Activated B cell treated with CpG ODN at 0.5 μM for 24 hours (primary cell): ENCODE data around the gene DCC. TPM values are rescaled to one million over a fixed set of nuclear protein-coding genes. Genes with fewer than 3 reads are reported as not detected.

Experiments
- ATAC-seq: fragments of 200-7000 bp; cut with Tn5 transposase; one replicate; pipeline ENCODE4 v1.10.0; 2021; ENCODE audit warnings: low read depth, mild to moderate bottlenecking, moderate library complexity
- CTCF ChIA-PET: fragments of 350-600 bp; sonication (Branson Sonifier 250); formaldehyde crosslinking; loops from one replicate; lab custom pipeline; 2021; ENCODE audit warnings: antibody characterized with exemption; lab: Charles Lee
- POLR2A ChIA-PET: fragments of 350-600 bp; sonication (Branson Sonifier 250); formaldehyde crosslinking; loops from one replicate; lab custom pipeline; 2021; ENCODE audit warnings: antibody characterized with exemption; lab: Charles Lee
- DNase-seq: peaks from one replicate; pipeline ENCODE4 v3.0.0; 2022
- H3K27ac Mint-ChIP-seq: one replicate; pipeline ENCODE4 v1.8.0; 2020; ENCODE audit warnings: mixed read lengths
- H3K27me3 Mint-ChIP-seq: one replicate; pipeline ENCODE4 v1.8.0; 2021; ENCODE audit warnings: mixed read lengths
- H3K36me3 Mint-ChIP-seq: one replicate; pipeline ENCODE4 v1.8.0; 2021; ENCODE audit warnings: low read depth, mixed read lengths
- H3K4me1 Mint-ChIP-seq: one replicate; pipeline ENCODE4 v1.8.0; 2021; ENCODE audit warnings: mixed read lengths
- H3K4me3 Mint-ChIP-seq: one replicate; pipeline ENCODE4 v1.8.0; 2020; ENCODE audit warnings: mild to moderate bottlenecking, mixed read lengths
- H3K9me3 Mint-ChIP-seq: one replicate; pipeline ENCODE4 v1.8.0; 2020; ENCODE audit warnings: mixed read lengths
- intact Hi-C: fragments of 100-400 bp; cut with micrococcal nuclease; formaldehyde crosslinking; loops from one replicate; pipeline ENCODE4 v1.15.1; 2024
- total RNA-seq: library from RNA; stranded (reverse); gene quantifications from 2 replicates; pipeline ENCODE4 v1.2.3, GENCODE V29; 2022
- TF ChIP-seq, protein P1 (sequence below): fragments of 200-600 bp; IDR thresholded peaks from one replicate; pipeline ENCODE4 v1.8.0; 2022; ENCODE audit warnings: antibody characterized with exemption, mild to moderate bottlenecking

Gene DCC
- total RNA-seq, 1 donor from 2014 or later: not detected

DNA sequence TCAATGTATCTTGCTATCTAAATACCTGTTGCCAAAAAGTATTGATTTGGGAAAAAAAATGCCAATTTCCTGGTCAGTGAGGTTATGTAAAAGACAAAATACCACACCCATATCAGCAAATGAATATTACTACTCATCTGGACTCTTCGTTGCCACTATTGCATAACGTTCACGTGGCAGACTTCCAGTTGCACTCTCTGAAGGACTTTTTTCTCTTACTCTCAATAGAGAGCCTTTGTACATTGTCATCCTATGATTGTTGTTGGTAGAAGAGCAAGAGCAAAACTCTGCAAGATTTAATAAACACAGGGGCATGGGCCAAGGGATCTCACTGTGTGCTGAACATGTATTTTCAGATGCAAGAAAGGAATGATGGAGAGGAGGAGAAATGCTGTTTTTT is 1194.7 kb downstream of the DCC start:
- POLR2A ChIA-PET: no interaction called here

DNA sequence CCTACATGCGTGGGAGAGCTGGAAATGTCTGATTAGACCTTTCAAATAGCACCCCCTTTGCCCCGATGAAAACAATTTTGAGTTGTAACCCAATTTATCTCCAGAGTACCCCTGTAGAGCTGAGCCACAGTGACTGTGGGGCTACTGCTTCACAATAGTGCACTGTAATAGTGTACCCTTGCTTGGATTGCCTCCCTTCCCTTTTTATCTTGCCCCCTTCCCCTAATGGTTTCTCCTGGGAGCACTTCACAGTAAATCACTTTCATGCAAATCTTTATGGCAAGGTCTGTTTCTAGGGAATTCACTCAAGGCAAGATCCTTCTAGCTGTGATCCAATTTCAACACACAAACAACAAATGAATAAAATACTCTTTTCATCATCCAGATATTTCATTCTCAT is 1196.9 kb downstream of the DCC start:
- no peak overlapping the region for H3K4me3 Mint-ChIP-seq
- DNase-seq (no peak), ATAC-seq (no peak)
- ChIA-PET CTCF (no interaction called here), POLR2A (no interaction called here)
- no peaks in the 10 kb centered on the region for H3K27me3 Mint-ChIP-seq
- no peak overlapping the region for H3K27ac Mint-ChIP-seq
- intact Hi-C loops: no loop called here
- TF ChIP-seq, protein P1, sequence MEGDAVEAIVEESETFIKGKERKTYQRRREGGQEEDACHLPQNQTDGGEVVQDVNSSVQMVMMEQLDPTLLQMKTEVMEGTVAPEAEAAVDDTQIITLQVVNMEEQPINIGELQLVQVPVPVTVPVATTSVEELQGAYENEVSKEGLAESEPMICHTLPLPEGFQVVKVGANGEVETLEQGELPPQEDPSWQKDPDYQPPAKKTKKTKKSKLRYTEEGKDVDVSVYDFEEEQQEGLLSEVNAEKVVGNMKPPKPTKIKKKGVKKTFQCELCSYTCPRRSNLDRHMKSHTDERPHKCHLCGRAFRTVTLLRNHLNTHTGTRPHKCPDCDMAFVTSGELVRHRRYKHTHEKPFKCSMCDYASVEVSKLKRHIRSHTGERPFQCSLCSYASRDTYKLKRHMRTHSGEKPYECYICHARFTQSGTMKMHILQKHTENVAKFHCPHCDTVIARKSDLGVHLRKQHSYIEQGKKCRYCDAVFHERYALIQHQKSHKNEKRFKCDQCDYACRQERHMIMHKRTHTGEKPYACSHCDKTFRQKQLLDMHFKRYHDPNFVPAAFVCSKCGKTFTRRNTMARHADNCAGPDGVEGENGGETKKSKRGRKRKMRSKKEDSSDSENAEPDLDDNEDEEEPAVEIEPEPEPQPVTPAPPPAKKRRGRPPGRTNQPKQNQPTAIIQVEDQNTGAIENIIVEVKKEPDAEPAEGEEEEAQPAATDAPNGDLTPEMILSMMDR: no peak
- no peaks in the 10 kb centered on the region for H3K4me1 Mint-ChIP-seq
- no peaks in the 10 kb centered on the region for H3K36me3 Mint-ChIP-seq
- no peaks in the 10 kb centered on the region for H3K9me3 Mint-ChIP-seq

More for the DNA sequence above, 1194.7 kb downstream of the DCC start:
- H3K4me3 Mint-ChIP-seq: no peak overlapping the region
- TF ChIP-seq, protein P1: no peak
- ATAC-seq (no peak), DNase-seq (no peak)
- H3K27ac Mint-ChIP-seq: no peak overlapping the region
- no peaks in the 10 kb centered on the region for H3K27me3 Mint-ChIP-seq
- intact Hi-C loops: no loop called here
- CTCF ChIA-PET: no interaction called here
- no peaks in the 10 kb centered on the region for H3K4me1 Mint-ChIP-seq
- H3K9me3 Mint-ChIP-seq: no peaks in the 10 kb centered on the region
- H3K36me3 Mint-ChIP-seq: no peaks in the 10 kb centered on the region

DNA sequence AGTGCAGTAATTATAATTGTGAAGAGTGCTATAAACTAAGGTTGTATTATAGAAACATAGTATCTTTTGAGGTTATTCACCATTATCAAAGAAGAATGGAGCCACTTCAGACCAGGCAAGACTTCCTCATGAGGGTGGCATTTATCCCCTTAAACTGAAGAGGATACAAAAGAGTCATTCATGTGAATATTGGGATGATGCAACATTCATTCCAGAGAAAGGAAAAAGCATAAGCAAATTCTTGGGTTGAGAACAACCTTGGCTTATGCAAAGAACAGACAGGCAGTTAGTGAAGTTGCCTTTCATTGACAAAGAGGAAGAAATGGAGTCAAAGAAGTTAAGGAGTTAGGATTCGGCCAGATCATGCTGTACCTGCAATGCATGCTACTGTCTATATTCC is 1201.9 kb downstream of the DCC start:
- Mint-ChIP-seq H3K4me1 (no peaks in the 10 kb centered on the region), H3K27ac (no peak overlapping the region), H3K4me3 (no peak overlapping the region), H3K27me3 (no peaks in the 10 kb centered on the region), H3K9me3 (no peaks in the 10 kb centered on the region), H3K36me3 (no peaks in the 10 kb centered on the region)
- intact Hi-C loops: no loop called here
- CTCF ChIA-PET: no interaction called here
- no peak for DNase-seq
- TF ChIP-seq, protein P1: no peak
- POLR2A ChIA-PET: no interaction called here
- no peak for ATAC-seq

DNA sequence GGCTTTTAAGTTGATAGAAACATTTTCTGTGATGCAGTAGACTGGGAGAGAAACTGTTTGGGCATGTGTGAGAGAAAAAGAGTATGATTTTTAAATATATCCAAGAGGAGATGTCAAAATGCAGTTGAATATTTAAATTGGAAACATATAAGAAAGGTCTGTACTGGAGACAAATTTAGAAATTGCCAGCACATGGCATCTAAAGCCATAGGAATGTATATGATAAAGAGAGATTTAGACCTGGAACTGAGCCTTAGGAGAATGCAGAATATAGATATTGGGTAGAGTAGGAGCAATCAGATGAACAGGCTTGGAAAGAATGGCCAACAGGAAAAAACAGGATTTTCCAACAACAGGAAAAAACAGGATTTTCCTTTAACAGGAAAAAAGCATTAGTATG is 1203.7 kb downstream of the DCC start:
- Mint-ChIP-seq H3K27me3 (no peaks in the 10 kb centered on the region), H3K36me3 (no peaks in the 10 kb centered on the region), H3K4me1 (no peaks in the 10 kb centered on the region), H3K27ac (no peak overlapping the region), H3K4me3 (no peak overlapping the region), H3K9me3 (no peaks in the 10 kb centered on the region)
- intact Hi-C loops: no loop called here
- ChIA-PET CTCF (no interaction called here), POLR2A (no interaction called here)
- TF ChIP-seq, protein P1: no peak
- no peak for ATAC-seq
- DNase-seq: no peak

DNA sequence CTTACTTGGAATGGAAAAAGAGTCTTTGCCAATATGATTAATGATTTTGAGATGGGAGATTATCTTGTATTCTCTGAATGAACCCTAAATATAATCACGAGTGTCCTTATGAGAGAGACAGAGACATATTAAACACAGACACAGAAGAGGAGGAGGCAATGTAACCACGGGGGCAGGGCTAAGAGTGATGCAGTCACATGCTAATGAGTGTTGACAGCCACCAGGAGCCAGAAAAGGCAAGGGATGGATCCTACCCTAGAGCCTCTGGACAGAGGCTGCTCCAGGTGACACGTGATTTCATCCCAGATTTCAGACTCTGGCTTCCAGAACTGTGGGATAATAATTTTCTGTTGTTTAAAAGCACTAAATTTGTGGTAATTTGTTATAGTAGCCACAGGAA is 1204.9 kb downstream of the DCC start:
- ChIA-PET POLR2A (no interaction called here), CTCF (no interaction called here)
- Mint-ChIP-seq H3K9me3 (peaks cover under 1% of the 10 kb centered on the region), H3K27ac (no peak overlapping the region), H3K27me3 (no peaks in the 10 kb centered on the region), H3K4me1 (no peaks in the 10 kb centered on the region), H3K36me3 (no peaks in the 10 kb centered on the region), H3K4me3 (no peak overlapping the region)
- intact Hi-C loops: no loop called here
- TF ChIP-seq, protein P1: no peak
- DNase-seq: no peak
- no peak for ATAC-seq
